Stimulated activated CD8-positive, alpha-beta memory T cell treated with anti-CD3 and anti-CD28 coated beads, Interleukin-7, amount 100 ng/mL, for 24 hours (primary cell): ENCODE measurements around the gene L1TD1.
"Not testable (repeated sequence)": the region's sequence is repeated elsewhere in the genome, so short reads cannot be mapped to it uniquely, and the experiment has no call there.

Source experiments
- DNase-seq: peaks from one replicate; pipeline ENCODE4 v3.0.0-alpha.2; 2020; ENCODE audit warnings: low read depth

L1TD1 gene, protein sequence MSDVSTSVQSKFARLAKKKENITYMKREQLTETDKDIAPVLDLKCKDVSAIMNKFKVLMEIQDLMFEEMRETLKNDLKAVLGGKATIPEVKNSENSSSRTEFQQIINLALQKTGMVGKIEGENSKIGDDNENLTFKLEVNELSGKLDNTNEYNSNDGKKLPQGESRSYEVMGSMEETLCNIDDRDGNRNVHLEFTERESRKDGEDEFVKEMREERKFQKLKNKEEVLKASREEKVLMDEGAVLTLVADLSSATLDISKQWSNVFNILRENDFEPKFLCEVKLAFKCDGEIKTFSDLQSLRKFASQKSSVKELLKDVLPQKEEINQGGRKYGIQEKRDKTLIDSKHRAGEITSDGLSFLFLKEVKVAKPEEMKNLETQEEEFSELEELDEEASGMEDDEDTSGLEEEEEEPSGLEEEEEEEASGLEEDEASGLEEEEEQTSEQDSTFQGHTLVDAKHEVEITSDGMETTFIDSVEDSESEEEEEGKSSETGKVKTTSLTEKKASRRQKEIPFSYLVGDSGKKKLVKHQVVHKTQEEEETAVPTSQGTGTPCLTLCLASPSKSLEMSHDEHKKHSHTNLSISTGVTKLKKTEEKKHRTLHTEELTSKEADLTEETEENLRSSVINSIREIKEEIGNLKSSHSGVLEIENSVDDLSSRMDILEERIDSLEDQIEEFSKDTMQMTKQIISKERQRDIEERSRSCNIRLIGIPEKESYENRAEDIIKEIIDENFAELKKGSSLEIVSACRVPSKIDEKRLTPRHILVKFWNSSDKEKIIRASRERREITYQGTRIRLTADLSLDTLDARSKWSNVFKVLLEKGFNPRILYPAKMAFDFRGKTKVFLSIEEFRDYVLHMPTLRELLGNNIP

GRCh38 chr1:62194651-62195544 lies at the start of gene L1TD1:
Gene L1TD1, plus strand, starts transcription at chr1:62194849. Its CDS starts 11,780 bp downstream, at chr1:62206629.
- DNase-seq: no peak

DNA sequence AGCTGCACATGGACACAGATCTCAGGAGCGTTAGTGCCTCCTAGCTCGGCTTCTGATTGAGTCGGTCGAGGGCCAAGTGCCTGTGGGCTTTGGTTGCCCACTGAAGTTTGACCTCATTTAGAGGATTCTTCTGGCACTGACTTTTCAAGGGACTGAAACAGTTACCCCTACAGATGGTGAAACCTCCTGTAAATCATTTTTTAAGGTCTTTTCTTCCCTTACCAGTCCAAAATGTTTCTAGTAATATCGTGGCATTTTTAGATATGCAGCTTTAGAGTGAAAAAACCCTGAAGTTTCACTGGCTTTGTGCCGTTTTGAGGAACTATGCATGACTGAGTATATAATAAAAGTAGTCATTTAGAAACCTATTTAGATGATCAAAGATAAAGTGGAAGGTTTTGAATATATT lies 34.7 kb upstream of the L1TD1 start:
- DNase-seq: no peak

DNA sequence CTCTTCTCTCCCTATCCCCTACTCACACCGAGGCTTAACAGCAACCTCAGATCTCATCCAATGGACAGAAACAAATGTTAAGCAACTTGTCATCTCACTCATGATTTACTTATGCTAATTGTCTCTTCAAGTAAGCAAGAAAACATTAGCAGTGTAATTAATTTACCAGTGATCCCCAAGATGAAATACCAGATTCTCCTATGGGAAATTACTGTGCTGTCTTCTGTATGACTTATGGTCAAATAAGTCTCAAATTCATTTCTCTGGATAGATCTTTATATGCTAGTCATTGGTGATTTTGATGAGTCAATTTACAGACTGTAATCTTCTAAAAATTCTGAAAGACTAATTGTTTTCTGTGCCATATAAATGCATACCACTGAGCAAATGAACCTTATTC lies 32.9 kb upstream of the L1TD1 start:
- DNase-seq: no peak

DNA sequence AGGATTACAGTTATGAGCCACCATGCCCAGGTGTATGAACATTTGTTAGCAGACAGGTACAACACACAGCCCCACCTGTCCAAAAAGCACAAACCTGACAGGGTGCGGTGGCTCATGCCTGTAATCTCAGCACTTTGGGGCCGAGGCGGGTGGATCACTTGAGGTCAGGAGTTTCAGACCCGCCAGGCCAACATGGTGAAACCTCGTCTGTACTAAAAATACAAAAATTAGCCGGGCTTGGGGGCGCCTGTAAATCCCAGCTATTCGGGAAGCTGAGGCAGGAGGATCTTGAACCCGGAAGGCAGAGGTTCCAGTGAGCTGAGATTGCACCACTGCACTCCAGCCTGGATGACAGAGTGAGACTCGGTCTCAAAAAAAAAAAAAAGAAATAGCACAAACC lies 24.3 kb upstream of the L1TD1 start:
- not testable (repeated sequence) for DNase-seq

- no peak for DNase-seq
Observed at GRCh38 chr1:62175568-62176179, 19.0 kb upstream of the L1TD1 start.

GRCh38 chr1:62176597-62177312 lies 17.9 kb upstream of the L1TD1 start:
- DNase-seq: no peak

DNA sequence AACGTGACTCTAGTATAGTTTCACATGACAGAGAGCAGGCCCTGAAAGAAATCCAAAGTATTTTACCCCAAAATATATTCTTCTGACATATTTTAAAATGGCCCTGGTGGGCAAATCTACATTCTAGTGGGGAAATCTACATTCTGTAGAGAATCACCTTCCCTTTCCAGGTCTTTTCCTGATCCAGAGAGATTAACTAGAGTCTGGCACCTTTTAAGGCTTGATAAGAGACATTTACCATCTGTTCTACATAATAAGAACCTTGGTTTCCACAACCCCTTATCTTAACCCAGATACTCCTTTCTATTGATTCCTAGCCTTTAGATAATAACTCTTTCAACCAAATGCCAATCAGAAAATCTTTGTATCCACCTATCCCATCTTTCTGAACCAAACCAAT lies 17.0 kb upstream of the L1TD1 start:
- DNase-seq: no peak

- no peak for DNase-seq
Observed at GRCh38 chr1:62178372-62178771, 16.3 kb upstream of the L1TD1 start.

- not testable (repeated sequence) for DNase-seq
Observed at GRCh38 chr1:62180054-62180453, 14.6 kb upstream of the L1TD1 start.

- no peak for DNase-seq
Observed at GRCh38 chr1:62180639-62181038, 14.0 kb upstream of the L1TD1 start.

GRCh38 chr1:62181532-62181931 lies 13.1 kb upstream of the L1TD1 start:
- DNase-seq: no peak

DNA sequence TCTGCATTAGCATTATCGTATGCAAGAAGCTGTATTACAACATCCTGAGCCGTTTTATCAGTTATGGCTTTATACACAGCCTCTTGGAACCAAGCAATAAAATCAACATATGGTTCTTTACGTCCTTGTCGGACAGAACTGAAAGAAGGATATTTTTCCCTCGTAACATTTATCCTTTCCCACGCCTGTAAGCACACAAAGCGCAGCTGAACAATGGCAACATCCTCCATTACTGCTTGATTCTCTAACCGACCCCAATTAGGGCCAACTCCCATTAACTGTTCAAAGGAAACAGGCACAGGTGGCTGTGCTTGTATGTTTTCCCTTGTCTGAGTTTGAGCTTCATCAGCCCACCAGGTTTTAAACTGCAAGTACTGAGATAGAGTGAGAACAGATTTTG lies 12.5 kb upstream of the L1TD1 start:
- not testable (repeated sequence) for DNase-seq

DNA sequence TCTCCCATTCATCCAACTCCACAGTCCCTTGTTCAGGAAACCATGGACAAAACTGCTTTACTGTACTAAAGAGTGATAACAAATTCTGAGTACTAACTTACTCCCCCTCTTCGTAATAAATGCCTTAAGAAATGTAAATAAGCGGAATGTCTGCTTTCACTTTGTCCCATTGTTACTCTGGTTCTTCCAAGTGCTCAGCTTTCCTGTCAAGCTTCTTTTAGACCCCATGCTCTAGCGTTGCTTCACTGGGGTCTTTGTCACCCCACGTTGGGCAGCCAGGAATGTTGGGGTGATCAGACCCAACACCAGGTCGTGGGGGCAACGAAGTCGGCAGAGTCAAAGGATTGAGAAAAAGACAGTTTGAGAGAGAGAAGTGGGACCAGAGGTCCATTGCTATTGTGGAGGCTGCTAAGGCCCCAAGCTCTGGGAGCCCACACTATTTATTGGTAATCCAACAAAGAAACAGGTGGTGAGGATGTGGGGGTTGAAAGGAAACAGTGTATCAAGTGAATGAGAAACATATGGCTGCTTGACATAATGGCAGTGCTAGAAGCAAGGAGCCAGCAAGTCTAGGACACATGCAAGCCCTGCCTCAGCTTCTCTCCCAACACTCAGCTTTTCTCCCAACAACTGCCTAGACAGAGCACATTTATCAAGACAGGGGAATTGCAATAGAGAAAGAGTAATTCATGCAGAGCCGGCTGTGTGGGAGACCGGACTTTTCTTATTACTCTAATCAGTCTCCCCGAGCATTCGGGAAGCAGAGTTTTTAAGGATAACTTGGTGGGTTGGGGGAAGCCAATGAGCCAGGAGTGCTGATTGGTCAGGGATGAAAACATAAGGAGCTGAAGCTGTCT lies 11.3 kb upstream of the L1TD1 start:
- DNase-seq: not testable (repeated sequence)

GRCh38 chr1:62184336-62184735 lies 10.3 kb upstream of the L1TD1 start:
- no peak for DNase-seq

- DNase-seq: not testable (repeated sequence)
Observed at GRCh38 chr1:62185233-62185632, 9.4 kb upstream of the L1TD1 start.

GRCh38 chr1:62185677-62186076 lies 9.0 kb upstream of the L1TD1 start:
- DNase-seq: no peak

- DNase-seq: no peak
Observed at GRCh38 chr1:62187548-62187947, 7.1 kb upstream of the L1TD1 start.

- no peak for DNase-seq
Observed at GRCh38 chr1:62188111-62188510, 6.5 kb upstream of the L1TD1 start.

GRCh38 chr1:62196086-62196690 lies 1.5 kb downstream of the L1TD1 start:
- DNase-seq: no peak
